ENCODE data around the gene DUOX1. TPM values are rescaled to one million over a fixed set of nuclear protein-coding genes. Genes with fewer than 3 reads are reported as not detected.

DUOX1 gene
- total and polyA plus RNA-seq, 9 of the 15 experiments (the other 6 are each of a cell fraction or from before 2014, with no cell fraction given): 0.01 to 0.22 (median 0.01) TPM; not detected in 6

GRCh38 chr15:45150997-45151396, 21.2 kb downstream of the DUOX1 start (continued):
- TF ChIP-seq MBD1 (CRISPR knock-in tag; IDR thresholded peaks at IDR 0.05) (no peak), MIER1 (IDR thresholded peaks at IDR 0.05; ENCODE audit: low read depth) (no peak), ZNF347 (CRISPR knock-in tag; IDR thresholded peaks at IDR 0.05; ENCODE audit: low read depth) (no peak), HMG20B (CRISPR knock-in tag; IDR thresholded peaks at IDR 0.05) (no peak), STAT5B (CRISPR knock-in tag; IDR thresholded peaks at IDR 0.05) (no peak), TBL1XR1 (IDR thresholded peaks at IDR 0.05; ENCODE audit: low read length in 2 of 2) (no peak), ATF1 (CRISPR knock-in tag; IDR thresholded peaks at IDR 0.05) (no peak), ATF1 (tag; IDR thresholded peaks at IDR 0.05) (no peak), TCFL5 (CRISPR knock-in tag; conservative IDR thresholded peaks at IDR 0.05) (no peak), MAFG (tag; conservative IDR thresholded peaks at IDR 0.05) (no peak)
- TF ChIP-seq, protein P1, sequence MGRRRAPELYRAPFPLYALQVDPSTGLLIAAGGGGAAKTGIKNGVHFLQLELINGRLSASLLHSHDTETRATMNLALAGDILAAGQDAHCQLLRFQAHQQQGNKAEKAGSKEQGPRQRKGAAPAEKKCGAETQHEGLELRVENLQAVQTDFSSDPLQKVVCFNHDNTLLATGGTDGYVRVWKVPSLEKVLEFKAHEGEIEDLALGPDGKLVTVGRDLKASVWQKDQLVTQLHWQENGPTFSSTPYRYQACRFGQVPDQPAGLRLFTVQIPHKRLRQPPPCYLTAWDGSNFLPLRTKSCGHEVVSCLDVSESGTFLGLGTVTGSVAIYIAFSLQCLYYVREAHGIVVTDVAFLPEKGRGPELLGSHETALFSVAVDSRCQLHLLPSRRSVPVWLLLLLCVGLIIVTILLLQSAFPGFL (CRISPR knock-in tag; IDR thresholded peaks at IDR 0.05): no peak
- TF ChIP-seq, protein P2, sequence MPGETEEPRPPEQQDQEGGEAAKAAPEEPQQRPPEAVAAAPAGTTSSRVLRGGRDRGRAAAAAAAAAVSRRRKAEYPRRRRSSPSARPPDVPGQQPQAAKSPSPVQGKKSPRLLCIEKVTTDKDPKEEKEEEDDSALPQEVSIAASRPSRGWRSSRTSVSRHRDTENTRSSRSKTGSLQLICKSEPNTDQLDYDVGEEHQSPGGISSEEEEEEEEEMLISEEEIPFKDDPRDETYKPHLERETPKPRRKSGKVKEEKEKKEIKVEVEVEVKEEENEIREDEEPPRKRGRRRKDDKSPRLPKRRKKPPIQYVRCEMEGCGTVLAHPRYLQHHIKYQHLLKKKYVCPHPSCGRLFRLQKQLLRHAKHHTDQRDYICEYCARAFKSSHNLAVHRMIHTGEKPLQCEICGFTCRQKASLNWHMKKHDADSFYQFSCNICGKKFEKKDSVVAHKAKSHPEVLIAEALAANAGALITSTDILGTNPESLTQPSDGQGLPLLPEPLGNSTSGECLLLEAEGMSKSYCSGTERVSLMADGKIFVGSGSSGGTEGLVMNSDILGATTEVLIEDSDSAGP (CRISPR knock-in tag; IDR thresholded peaks at IDR 0.05): no peak
